Left renal cortex interstitium (tissue), 4 donors: ENCODE data around the gene VNN1. TPM values are rescaled to one million over a fixed set of nuclear protein-coding genes. Genes with fewer than 3 reads are reported as not detected.

Source experiments
- DNase-seq, 4 donors: peaks; one replicate each; pipeline ENCODE4 v3.0.0-alpha.2; 2013; ENCODE audit warnings: low read depth in 4 of 4, low spot score in 2 of 4, missing footprints in 1 of 4
- polyA plus RNA-seq, 4 donors: library from polyadenylated mRNA; unstranded; fragments of 120-200 nt; gene quantifications; one replicate each; pipeline ENCODE4 v1.2.1, GENCODE V29; 2013; ENCODE audit not compliant: insufficient read length in 4 of 4

VNN1 gene, protein sequence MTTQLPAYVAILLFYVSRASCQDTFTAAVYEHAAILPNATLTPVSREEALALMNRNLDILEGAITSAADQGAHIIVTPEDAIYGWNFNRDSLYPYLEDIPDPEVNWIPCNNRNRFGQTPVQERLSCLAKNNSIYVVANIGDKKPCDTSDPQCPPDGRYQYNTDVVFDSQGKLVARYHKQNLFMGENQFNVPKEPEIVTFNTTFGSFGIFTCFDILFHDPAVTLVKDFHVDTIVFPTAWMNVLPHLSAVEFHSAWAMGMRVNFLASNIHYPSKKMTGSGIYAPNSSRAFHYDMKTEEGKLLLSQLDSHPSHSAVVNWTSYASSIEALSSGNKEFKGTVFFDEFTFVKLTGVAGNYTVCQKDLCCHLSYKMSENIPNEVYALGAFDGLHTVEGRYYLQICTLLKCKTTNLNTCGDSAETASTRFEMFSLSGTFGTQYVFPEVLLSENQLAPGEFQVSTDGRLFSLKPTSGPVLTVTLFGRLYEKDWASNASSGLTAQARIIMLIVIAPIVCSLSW
- under 1 TPM; 0.08 to 0.37 (median 0.18) TPM for polyA plus RNA-seq

DNA sequence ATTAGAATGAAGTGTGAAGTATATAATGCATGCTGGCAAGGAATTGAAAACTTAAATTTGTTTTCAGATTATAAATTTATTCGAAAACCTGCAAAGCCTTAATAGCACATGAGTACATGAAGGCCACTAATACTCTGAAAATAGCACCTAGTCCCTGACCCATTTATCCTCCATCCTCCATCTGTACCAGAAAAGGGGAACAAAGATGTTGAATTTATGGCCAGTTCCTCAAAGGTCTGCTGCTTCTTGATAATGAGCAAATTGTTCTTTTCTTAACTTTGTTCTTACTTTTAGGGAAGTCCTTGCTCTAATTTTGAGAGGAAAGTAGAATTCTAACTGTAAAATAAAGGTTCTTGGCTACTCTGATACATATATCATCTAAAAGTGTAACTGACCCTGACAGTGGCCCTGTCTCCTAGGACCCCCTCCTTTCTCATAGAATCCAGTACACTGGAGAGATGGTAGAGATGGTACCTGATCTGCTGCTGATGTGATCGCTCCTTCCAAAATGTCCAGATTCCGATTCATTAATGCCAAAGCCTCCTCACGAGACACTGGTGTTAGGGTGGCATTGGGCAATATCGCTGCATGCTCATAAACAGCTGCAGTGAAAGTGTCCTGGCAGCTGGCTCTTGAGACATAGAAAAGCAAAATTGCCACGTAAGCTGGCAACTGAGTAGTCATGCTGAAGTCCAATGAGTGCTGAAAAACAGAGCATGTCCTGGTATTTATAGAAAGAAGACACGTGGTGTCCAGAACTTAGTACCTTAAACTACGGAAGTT lies at the start of gene VNN1:
VNN1 (minus strand) TSS at position 704 of the 783 bp plus-strand sequence; CDS start at position 684, 20 bp downstream.
- no peak for DNase-seq

DNA sequence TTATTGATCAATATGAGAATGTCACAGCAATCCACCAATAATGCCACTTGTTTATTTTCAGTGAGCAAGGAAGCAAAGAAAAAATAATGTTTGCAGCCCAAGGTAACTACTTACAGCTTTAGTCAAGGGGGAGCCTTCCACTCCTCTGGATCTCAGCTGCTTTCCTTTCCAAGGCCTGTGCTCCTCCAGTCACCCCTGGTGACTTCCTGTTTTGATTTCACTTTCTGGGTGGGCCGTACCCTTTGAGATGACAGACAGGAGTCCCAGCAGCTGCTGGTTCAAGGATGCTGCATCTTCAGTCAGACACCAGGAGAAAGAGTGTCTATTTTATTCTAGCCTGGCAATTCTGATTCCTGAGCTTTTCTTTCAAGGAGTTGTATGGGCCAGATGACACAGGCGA lies 49.4 kb upstream of the VNN1 start:
- no peak for DNase-seq

GRCh38 chr6:132760256-132760655 lies 46.4 kb upstream of the VNN1 start:
- DNase-seq, result no peak

DNA sequence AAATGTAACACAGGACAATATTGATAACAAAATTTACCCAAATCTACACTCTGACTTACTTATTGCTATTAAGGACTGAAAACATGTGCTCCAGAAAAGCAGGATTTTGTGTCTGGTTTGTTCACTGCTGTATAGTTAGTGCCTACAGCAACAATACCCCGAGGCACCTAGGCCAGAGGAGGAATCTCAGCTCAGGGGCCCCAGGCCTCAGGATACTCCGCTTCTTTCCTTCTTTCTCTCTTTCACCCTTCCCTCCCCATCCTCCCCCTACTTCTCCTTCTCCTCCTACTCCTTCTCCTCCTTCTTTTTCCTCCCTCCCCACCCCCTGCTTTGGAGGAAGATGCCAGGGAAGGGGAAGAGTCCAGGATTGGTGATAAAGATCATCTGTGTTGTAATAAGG lies 44.8 kb upstream of the VNN1 start:
- DNase-seq, result no peak

- DNase-seq, result no peak
These were observed 38.4 kb upstream of the VNN1 start for GRCh38 chr6:132752255-132752654.

- no peak for DNase-seq
These were observed 38.0 kb upstream of the VNN1 start for GRCh38 chr6:132751828-132752227.

GRCh38 chr6:132751306-132751705 lies 37.5 kb upstream of the VNN1 start:
- DNase-seq, result no peak

GRCh38 chr6:132750455-132751248 lies 36.8 kb upstream of the VNN1 start:
- no peak for DNase-seq

DNA sequence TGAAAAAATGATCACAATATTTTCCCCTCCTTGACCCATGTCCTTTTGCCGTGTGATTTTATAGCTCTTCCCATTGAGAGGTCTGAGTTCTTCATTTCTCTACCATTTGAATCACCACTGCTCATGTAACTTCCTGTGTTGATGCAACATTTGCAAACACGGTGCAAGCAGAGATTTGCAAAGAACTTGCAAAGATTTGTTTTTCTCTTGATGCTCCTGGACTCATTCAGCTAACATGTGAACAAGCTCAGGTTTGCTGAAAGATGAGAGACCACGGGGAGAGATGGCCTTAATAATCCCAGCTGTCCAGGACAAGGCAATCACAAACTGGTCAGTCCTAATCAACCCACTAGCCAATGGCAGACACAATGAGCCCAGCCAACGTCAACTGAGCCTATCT lies 35.3 kb upstream of the VNN1 start:
- DNase-seq, result no peak

- DNase-seq, result no peak
These were observed 34.6 kb upstream of the VNN1 start for GRCh38 chr6:132748446-132748845.

GRCh38 chr6:132746048-132746447 lies 32.2 kb upstream of the VNN1 start:
- DNase-seq, result no peak

DNA sequence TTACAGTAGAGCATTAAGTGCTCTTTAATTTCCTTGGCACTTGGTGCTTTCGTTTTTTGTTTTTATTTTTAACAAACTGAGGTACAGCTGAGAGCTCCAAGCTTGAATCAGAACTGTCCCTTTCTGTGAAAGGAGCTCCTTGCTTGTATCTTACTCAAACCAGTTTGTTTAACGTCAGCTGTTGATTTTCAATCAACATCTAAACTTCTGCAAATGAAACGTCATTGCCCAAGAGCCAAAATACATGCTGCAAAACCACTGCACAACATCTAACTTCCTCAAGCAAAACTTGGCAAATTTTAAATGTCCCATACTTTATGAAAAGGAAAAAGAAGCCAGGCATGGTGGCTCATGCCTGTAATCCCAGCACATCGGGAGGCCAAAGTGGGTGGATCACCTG lies 28.6 kb upstream of the VNN1 start:
- DNase-seq, result no peak

DNA sequence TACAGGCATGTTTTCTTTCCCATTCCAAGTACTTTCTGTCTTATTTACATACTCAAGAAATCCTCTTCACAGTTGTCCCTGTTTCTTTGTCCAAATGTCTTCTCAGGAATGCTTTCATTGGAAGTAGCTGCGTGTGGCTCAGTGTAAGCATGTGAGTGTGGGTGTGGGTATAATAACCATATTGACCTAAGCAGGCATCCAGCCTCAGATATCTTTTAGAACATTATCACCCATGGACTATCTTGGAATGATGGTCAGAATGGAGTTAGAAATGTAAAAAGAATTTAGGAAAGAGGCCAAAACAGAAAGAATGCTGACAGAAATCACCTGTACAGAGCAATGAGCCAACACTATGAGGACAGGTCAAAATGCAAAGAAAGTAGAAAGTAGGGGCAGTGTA lies 27.4 kb upstream of the VNN1 start:
- no peak for DNase-seq

- no peak for DNase-seq
These were observed 22.4 kb upstream of the VNN1 start for GRCh38 chr6:132736239-132736638.

DNA sequence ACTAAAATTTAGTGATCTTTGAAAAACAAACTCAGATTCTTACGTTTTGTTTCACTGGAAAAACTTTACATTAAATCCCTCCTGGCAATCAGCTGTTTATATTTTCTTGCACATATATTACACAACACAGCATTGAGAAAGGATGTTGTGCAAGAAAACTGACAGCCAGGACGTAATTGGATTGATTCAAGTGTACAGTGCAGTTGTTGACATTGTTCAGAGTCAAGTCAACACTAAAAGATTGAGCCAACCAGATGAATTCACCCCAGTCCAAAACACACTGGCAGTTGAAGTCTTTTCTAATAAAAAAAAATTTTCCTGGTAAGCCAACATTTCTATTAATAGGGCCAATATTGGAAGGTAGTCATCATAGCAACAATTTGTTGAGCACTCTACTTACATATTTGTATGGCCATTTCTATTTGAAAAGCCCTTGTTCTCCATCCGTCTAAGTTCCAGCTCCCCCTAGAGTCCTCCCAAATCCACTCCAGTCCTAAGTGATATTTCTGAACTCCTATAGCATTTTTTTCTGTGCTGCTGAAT lies 20.9 kb upstream of the VNN1 start:
- no peak for DNase-seq

- DNase-seq, result no peak
These were observed 20.0 kb upstream of the VNN1 start for GRCh38 chr6:132733814-132734213.

- DNase-seq, result no peak
These were observed 19.4 kb upstream of the VNN1 start for GRCh38 chr6:132733283-132733682.

DNA sequence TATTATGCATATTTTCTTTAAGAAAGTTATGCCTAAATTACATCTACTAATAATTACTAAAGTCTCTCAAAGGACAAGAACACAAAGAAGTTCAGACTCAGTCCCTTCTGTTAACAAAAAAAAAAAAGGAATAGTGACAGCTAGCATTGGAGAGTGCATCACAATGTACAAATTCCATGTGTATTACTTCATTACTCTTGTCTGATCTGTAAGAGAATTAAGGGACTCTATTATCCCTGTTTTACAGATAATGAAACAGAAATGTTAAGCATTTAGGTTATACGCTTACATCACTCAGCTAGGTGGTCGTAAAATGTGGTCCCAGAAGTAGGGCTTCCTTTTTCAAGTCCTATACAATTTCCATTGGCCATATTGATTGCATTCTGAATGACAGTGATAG lies 17.2 kb upstream of the VNN1 start:
- no peak for DNase-seq

- no peak for DNase-seq
These were observed 16.7 kb upstream of the VNN1 start for GRCh38 chr6:132730560-132730959.

DNA sequence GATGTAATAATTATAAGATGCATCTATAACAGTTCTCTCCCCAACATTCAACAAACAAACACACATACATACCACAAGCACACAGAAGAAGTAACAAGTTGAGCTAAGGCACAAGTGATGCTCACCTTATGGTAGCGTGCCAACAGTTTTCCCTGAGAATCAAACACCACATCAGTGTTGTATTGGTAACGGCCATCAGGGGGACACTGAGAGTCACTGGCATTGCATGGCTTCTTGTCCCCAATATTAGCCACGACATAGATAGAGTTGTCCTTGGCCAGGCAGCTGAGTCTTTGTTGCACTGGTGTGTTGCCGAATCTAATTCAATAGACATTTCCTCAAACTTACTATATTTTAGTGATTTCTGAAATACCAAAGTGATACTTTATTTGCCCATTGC lies 14.8 kb upstream of the VNN1 start:
- no peak for DNase-seq

DNA sequence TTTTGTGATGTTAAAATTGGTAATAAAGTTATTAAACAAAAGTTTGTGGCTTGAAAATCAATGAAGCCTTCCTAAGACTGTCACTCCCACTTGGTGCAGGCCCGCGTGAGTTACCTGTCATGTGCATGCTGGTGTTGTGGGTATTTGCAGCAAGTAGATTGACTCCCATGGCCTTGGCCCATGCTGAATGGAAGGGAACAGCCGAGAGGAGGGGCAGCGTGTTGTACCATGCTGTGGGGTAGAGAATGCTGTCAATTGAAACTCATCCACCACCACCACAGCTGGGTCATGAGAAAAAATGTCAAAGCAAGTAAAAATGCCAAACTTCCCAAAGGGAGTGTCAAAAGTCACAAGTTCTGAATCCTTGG lies 12.7 kb upstream of the VNN1 start:
- no peak for DNase-seq
